GM18498 (cell line): ENCODE data around the gene SPTB.

Source experiments
- ATAC-seq: cut with Tn5 transposase; IDR thresholded peaks from one replicate; pipeline ENCODE4 v1.9.1; 2021; ENCODE audit warnings: mild to moderate bottlenecking, moderate library complexity; ENCODE audit not compliant: unreplicated experiment

SPTB gene

GRCh38 chr14:64769096-64770020, 110.3 kb downstream of the SPTB start:
- ATAC-seq: no peak

DNA sequence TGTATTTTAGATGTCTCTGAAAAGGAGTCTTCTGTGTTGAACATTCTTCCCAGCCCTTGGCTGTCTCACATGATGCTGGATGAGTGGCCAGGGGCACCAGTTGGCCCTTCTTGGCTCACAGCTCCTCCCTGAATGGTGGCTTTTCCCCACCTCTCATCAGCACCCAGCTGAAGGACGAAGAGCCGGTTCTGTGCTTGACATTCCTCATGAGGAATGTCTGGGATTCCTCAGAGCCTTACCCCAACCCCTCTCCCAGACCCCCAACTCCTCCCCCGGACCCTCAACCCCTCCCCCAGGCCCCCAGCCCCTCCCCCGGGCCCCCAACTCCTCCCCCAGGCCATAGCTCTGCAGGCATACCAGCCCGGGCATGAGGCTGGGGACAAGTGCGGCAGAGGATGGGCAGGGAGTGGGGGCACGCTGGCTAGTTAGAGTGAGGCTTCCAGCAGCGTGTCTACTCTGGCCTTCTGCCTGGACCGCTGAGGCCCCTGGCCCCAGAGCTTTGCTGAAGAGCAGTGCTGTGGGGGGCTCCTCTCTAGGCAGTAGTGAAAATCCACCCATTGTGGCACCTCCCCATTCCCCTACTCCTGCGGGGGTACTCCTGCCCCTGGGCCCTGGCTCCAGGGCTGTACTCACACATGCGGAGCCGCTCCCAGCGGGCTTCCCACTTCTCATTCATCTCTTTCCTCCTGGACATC, 111.2 kb downstream of the SPTB start:
- no peak for ATAC-seq

DNA sequence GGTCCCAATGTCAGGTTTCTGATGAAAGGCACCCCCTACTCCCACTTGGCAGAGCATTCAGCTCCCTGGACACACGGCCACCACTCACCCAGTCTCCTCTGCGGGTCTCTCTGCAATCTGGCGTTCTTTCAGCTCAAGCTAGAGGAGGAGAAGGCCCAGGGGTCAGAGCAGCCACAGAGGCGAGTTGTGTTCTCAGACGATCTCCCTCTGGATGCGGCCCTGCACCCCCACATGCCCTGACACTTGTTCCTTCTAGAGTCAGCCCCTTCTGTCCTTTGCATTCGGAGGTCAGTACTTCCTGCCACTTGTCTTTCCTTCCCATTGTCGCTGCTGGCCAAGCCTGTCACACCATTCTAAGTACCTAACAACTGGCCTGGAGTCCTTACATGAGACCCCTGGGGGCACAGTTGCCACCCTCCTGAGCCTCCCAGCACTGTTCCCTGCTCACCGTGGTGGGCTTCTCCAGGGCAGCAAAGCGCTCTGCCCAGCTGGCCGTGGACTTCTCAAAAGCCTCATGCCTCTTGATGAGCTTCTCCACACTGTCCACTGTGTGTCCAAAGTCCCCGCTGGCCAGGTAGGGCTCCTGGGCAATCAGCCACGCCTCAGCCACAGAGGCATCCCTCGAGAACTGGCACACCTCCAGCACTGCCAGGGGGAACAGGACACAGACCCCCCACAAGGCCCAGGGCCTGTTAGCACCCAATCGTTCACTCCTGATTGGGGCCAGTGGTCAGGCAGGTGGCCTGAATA, 112.3 kb downstream of the SPTB start:
- no peak for ATAC-seq

DNA sequence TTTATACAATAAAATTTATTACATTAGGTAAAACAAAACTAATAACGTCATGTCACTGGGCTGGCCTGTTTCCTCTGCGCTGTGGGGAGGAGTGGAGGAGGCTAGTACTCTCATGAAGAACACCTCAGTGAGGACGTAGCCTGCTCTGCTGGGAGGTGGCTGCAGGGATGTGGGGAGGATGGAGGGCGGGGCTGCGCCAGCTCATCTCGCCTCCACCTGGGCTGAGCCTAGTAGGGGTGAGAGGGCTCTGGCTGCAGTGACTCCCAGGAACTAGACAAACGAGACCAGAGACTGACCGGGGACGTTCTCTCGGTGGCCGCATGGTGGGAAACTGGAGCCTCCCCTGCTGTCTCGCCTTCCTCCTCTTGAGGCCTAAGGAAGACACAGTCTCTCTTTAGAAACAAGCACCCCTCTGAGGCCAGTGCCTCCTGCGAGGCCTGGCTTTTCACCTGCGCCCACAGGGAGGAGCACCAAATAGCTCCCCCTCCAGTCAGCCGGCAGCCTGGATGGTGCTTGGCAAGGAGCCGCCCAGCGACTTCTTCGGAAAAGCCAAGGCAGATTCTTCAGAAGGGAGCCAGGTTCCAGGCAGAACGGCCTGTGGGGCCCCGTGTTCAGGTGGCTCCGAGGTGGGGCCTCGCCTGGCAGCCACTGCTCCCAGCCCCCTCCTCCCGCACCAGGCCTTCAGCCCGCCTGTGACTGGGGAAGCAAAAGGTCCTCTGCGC, 113.1 kb downstream of the SPTB start:
- ATAC-seq: no peak

DNA sequence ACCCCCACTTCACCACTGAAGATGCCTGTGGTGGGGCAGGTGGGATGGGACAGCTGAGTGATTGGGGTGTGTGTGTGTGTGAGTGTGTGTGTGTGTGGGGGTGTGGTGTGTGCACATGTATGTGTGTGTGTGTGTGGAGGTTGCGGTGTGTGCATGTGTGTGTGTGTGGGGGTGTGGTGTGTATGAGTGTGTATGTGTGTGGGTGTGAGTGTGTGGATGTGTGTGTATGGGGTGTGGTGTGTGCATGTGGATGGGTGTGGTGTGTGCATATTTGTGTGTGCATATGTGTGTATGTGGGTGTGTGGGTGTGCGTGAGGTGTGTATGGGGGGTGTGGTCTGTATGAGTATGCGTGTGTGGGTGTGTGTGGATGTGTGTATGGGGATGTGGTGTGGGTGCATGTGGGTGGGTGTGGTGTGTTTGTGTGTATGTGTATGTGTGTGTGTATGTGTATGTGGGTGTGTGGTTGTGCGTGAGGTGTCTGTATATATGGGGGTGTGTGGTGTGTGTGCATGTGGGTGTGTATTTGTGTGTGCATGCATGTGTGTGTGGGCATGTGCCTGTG, 113.9 kb downstream of the SPTB start:
- ATAC-seq: no peak

GRCh38 chr14:64764641-64765520, 114.8 kb downstream of the SPTB start:
- peak; percentile 61 for ATAC-seq

GRCh38 chr14:64763801-64764621, 115.7 kb downstream of the SPTB start:
- ATAC-seq: no peak

GRCh38 chr14:64763085-64763782, 116.5 kb downstream of the SPTB start:
- no peak for ATAC-seq

DNA sequence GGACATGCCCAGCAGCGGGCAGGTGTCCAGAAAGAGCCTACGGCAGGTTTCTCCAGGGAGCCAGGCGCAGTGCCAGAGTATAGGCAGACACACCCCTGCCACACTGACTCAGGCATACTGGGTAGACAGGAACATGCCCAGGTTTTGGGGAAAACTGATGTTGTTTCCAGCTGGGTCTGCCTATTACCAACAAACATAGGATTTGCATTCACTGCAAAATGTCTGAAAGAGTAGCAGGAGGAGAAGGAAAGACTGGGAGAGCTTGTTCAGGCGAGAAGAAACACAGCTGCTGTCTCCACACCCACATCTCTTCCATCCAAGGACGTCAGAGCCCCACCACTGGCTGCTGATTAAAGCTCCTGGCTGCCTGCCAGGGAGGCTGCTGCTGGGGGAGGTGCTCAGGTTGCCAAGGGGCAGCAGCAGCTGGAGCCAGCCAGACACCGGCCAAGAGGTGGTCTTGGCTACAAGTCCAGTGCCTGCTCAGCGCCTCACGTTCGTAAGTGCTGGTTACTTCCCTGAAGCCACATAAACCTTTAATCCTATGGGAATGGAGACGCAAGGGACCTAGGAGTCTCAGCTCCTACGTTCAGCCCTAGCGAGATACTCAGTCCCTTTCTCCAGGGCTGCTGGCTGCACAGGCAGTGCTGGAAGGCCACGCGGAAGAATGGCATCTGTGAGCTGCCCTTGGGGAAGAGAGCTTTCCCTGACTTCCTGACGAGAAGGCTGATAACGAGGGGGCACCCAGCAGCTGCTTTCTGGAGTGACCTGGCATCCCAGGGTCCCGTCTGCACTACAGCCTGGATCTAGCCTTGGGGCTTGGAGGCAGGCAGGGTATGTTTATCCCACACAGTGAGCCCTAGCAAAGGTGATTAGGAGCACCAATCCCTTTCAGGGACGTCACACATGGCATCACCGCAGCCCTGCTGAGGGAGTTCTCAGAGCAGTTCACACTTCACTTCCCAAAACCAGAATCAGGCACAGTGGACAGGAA, 117.4 kb downstream of the SPTB start:
- no peak for ATAC-seq

DNA sequence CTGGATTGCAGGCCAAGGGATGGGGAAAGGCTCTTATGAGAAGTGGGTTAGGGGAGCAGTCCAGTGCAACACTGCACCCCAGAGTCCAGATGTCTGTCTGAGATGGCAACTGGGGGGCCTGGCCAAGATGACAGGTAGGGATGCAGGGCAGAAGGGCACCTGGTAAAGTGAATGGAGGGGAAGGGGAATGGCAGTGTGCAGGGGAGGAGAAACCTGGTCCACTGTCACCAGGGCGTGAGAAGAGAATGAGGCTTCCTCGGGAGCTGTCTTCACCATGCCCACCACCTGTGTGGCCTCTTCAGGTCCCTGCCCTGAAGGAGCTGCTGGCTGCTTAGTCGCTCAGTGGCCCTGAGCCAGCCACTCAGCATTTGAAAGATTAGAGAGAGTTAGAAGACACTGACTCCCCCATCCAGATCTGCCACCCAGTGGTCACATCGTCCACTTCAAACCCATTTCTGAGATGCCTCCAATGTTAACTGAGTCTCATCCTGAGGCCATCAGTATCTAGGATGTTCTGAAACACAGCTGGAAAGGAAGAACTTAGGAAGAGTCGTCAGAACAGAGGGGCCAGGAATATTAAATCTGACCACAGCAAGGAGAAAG, 118.2 kb downstream of the SPTB start:
- no peak for ATAC-seq

DNA sequence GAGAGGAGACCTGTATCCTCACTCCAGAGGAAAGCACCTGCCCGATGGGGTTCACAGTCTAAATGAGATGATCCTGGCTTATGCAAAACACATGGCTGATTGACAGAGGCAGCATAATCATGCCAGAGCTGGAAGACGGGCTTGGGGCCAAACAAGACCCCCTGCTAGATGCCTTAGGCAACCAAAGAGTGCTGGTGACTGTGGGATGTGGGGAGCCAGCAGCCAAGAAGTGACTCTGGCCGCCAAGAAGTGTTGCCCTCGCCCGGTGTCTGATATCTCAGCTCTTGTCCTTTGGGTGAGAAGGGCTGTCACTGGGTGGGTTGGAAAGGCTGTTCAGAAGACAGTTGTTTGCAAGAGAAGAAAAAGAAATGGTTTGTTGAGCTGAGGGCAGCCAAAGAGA, 118.8 kb downstream of the SPTB start:
- ATAC-seq: no peak

DNA sequence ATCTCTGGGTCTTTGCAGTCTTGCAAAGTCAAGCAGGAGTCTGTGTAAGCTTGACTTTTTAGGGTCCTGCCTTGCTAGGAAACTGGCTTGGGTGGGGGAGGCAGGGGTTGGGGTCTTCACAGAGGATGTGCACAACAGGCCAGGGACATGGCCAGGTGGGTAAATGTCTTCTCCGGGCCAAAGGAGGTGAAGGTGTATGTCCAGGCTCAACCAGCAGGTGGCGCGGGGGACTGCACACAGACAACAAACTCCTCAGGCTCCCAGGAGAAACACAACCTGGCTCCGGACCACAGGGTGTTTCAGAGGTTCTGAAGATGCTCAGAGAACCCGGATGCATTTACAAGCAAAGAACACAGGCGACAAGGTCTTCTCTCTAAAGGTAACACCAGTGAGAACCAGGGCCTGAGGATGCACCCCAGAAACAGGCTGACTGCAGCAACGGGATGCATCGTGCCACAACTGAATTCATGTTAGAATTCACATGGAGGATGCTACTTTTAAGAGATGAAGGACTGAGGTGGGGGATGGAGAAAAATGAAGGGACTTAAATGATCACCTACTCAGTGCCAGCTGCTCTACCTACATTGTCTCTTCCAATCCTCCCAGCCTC, 119.5 kb downstream of the SPTB start:
- ATAC-seq: no peak

GRCh38 chr14:64759555-64759938, 120.2 kb downstream of the SPTB start:
- no peak for ATAC-seq

GRCh38 chr14:64758691-64759554, 120.8 kb downstream of the SPTB start:
- no peak for ATAC-seq

GRCh38 chr14:64758025-64758521, 121.6 kb downstream of the SPTB start:
- ATAC-seq: no peak
